NCI-H345 treated with DMSO at 0.1 percent for 48 hours (cell line): ENCODE results near the gene SMPD4.
"Not testable (repeated sequence)": the region's sequence is repeated elsewhere in the genome, so short reads cannot be mapped to it uniquely, and the experiment has no call there.

Experiments
- DNase-seq: peaks from one replicate; lab custom pipeline; 2025; ENCODE audit not compliant: unreplicated experiment; lab: John Stamatoyannopoulos, UW

SMPD4 gene

DNA sequence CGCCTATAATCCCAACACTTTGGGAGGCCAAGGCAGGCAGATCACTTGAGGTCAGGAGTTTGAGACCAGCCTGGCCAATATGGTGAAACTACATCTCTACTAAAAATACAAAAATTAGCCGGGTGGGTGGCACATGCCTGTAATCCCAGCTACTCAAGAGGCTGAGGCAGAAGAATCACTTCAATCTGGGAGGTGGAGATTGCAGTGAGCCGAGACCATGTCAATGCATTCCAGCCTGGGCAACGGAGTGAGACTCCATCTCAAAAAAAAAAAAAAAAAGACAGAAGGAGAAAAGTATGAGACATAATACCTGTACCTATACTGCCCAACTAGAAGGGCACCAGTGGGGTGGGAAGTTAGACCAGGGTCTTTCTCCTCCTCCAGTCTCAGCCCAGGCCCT is 22.0 kb downstream of the SMPD4 start:
- DNase-seq: not testable (repeated sequence)

DNA sequence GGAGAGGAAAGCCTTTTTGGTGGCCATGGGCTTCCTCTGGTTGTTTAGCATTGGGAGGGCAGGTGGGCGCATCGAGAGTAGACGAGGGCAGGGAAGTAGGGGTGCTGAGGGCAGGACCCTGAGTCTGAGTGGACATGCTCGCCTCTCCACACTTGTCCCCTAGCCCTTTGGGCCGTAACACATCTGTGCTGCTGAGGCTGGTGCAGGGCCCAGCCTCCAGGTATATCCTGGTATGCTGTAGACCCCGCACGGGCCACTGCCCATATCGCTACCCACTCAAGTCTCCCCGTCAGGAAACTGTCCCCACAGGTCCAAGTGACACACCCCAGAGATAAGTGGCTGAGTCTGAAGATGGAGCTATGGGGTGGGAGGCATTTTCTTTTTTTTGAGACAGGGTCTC is 22.8 kb downstream of the SMPD4 start:
- no peak for DNase-seq

DNA sequence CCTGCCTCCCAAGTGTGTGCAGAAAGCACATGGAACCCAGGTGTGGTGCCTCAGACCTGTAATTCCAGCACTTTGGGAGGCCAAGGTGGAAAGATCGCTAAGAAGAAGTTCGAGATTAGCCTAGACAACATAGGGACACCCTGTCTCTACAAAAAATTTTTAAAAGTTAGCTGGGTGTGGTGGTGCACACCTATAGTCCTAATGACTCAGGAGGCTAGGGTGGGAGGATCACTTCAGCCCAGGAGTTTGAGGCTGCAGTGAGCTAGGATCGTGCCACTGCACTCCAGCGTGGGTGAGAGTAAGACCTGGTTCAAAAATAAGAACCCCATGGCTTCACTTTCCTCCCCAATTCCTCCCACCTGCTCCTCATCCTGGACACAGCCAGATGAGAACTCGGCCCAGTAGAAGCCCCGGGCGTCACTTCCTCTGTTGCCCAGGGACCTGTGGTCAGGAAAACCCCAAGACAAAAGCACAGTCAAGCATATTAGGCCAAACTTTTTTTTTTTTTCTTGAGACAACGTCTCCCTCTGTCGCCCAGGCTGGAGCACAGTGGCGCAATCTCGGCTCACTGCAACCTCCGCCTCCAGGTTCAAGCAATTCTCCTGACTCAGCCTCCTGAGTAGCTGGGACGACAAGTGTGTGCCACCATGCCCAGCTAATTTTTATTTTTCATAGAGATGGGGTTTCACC is 23.4 kb downstream of the SMPD4 start:
- not testable (repeated sequence) for DNase-seq

DNA sequence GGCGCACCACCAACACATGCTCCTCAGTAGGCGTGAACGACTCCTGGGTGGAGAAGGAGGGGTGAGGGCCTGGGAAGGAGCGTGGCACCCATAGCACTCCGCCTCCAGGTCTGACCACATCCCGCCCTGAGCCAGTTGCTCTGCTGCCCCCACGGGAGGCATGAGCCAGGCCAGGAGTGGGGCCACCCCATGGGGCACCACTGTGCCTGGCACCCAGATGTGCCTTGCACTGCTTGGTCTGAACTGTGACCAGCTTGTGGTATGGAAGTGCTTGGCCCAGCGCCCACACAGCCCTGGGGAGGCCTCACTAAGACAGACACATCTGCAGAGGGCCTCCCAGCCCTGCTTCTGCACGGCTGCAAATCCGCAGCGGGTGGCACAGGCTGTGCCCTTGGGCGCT is 24.0 kb downstream of the SMPD4 start:
- DNase-seq: not testable (repeated sequence)

DNA sequence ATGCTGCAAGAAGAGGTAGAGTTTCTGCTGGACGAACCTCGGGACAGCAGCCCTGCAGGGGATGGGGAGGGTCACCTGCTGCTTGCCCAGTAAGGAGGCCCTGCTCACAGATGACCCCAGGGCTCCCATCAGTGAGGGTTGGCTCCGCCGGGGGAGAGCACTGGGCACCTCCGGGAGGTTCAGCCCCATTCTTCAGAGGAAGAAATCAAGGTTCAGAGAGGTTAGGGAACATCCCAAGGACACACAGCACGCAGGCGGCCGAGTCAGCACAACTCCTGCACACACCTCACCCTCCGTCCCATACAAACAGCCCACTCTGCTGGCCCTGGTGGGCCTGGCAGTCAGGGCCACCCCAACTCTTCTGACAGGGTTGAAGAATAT is 24.8 kb downstream of the SMPD4 start:
- DNase-seq: no peak

DNA sequence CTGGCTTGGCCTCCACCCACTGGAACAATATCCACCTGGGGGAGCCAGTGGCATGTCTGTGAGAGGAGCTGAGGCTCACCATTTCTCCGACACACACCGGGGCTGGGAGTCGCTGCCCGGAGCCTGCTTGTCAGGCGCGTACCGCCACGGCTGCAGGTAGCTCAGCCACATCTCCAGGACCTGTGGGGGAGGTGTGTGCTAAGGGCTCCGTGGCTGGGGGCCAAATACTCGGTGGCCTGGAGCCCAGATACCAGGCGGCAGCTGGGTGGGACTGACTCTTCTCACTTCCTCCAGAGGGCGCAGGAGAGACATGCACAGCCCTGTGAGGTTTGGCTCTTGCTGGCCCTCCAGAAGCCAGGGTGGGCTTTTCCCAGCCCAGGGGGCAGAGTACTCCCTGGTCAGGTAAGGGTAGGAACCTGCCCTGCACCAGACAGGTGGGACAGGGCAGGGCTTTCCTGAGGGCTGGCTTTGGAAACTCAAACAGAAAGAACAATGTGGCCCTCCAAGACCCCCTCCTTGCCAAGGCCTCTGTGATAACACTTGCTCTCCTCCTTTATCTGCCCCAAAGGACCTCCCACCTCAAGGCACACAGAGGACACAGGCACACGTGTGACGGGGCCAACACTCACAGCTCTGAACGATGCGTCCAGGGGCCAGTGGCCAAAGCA is 25.3 kb downstream of the SMPD4 start:
- DNase-seq: not testable (repeated sequence)

DNA sequence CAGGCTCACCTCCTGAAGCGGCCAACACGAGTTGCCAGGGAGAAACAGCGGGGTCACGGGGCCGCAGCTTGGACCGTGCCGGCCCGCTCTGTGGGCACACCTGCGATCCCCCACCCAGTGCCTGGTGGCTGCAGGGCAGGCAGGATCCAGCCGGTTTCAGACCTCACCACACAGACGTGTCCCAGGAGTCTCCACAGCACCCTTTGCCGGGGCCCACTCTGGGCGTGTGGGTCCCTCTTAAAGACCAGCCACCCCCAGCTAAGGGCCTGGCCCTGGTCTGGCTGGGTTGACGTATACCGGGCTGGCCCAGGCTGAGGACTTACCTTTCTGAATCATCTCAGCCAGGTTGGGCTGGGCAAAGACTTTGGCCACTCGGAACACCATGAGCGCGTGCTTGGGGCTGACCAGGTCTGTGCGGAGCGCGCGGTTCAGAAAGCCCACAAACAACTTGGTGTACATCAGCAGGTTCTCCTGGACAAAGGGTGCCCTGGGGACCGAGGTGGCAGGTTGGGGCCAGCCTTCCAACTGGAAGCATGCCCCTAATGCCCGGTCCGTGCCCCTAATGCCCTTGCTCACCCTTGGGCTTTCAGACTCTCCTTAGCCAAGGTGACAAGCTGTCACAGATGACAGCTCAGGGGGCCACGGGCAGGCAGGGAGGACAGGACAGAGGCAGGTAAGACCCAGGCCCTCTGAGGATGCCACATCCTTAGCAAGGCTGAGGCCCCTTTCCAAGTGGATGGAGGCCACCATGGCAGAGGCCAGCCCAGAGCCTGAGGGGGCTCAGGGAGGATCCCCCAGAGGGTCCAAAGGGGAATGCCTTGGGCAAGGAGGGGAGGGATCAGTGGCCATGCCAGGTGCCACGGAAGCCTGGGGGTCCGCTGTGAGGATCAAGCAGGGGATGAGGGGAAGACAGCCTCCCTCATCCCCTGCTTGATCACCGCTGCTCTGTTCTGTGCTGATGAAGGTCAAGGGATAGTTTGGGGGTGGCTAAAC is 26.3 kb downstream of the SMPD4 start:
- no peak for DNase-seq

DNA sequence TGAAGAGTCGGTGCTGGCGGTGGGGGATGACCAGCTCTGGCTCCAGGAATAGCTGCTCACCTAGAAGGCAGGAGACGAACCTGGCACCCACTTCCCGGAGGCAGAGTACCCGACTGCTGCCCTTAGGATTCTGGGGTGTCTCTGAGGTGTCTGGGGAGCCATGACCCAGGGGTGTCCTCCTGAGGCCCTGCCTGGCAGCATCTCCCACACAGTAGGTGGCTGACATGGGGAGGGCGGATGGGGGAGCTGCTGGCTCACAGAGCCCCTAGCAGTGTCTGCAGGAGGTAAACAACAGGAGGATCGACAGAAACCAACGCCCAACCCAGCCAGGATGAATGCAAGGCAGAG is 27.0 kb downstream of the SMPD4 start:
- not testable (repeated sequence) for DNase-seq

DNA sequence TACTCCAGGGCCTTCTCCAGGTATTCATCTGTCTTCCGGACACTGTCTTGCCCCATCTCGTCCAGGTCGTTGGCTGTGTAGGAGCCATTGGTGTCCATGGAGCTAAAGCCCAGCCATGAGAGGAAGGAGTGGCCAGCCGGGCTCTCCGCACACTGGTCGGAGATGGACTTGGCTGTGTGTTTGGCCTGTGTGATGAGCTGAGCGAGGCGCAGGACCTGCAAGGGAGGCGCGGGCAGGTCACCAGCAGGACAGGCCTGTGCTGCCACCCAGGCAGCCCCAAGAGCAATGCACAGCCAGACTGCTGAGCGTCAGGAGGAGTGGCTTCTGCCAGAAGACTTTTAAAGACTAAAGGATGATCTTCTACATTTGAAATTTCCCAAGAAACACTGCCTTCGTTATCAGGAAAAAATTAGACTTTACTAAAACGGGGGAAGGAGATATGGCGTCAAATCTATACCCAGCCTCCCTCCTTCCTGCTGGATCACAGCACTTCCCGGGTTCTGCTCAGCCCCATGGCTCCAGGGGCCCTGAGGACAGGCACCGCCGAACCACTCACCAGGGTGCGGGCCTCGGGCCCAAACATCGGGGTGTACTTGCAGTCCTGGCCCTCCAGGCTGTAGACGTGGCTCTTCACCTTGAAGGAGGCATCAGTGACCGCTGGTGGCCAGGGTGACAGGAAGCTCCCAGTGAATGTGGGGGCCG is 27.5 kb downstream of the SMPD4 start:
- DNase-seq: not testable (repeated sequence)

DNA sequence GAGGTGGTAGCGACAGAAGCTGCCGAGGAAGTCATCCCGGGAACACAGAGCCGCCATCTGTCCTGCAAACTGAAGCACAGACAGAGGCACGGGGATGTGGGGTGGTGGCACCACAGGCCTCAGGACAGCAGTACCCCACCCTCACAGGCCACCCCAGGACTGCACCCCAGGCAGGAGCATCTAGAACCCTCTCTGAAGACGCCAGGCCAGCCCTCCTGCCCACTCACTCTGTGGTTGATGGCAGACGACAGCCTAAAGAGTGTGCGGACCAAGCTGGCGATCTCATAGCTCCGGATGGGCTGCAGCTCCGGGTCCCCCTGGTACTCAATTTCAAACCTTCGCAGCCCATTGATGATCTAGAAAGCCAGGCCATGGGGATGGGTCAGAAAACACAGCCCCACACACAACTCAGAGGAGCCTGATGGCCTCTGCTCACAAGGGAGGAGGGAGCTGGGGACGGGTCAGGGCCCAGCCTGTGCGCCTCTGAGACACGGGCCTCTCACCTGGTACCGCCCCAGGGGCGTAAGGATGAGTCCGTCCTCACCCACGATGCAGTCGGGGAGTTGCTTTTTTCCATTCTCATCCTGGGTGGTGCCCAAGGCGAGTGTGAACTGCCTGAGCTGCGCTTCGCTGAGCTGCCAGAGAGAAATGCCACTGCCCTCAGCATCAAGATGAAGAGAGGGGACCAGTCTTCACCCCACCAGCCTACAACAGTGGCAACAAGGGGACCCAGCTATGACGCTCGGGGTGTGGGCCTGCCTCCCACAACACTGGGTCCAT is 28.4 kb downstream of the SMPD4 start:
- DNase-seq: no peak

DNA sequence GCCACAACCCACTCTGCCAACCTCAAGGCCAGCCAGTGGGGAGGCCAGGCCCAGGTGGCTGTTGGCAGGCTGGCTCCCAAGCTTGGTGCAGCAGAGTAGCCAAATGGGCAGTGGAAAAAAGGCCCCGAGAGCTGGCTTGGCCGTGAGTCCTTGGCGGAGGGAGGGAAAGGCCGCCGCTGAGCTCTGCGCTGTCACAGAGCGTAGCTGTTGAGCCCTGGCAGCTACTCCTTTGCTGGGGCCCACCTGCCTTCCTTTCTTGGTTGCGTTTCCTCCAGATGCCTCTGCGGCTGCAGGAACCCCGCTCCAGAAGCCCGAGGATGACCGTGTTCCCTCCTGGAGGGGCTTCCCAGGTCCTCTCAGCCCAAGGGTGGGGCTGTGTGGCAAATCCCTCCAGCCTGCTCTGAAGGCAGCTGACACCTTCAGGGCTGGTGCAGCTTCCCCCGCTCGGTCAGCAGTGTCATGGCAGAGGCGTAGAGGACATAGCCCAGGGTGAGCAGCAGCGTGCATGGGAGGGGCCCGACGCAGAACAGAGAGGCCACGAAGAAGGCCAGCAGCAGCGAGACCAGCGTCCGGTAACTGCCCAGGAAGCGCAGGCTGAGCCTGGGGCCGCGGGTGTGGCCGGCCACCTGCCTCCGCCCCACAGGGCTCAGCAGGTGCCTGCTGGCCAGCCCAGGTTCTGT is 29.1 kb downstream of the SMPD4 start:
- not testable (repeated sequence) for DNase-seq

DNA sequence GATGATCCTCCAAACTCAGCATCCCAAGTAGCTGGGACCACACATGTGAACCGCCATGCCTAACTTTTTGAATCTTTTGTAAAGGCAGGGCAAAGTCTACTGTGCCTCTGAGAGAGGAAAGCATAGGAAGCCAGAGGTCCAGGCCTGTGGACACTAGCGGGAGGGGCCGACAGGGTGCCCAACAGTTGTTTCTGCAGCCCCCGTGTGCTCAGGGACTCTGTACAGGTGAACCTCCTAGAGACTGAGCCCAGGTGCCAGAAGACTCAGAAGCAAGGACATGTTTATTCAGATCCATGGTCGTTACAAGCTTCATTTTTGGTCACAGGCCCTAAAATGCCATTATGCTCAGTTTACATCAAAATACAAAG is 30.3 kb downstream of the SMPD4 start:
- DNase-seq: not testable (repeated sequence)

DNA sequence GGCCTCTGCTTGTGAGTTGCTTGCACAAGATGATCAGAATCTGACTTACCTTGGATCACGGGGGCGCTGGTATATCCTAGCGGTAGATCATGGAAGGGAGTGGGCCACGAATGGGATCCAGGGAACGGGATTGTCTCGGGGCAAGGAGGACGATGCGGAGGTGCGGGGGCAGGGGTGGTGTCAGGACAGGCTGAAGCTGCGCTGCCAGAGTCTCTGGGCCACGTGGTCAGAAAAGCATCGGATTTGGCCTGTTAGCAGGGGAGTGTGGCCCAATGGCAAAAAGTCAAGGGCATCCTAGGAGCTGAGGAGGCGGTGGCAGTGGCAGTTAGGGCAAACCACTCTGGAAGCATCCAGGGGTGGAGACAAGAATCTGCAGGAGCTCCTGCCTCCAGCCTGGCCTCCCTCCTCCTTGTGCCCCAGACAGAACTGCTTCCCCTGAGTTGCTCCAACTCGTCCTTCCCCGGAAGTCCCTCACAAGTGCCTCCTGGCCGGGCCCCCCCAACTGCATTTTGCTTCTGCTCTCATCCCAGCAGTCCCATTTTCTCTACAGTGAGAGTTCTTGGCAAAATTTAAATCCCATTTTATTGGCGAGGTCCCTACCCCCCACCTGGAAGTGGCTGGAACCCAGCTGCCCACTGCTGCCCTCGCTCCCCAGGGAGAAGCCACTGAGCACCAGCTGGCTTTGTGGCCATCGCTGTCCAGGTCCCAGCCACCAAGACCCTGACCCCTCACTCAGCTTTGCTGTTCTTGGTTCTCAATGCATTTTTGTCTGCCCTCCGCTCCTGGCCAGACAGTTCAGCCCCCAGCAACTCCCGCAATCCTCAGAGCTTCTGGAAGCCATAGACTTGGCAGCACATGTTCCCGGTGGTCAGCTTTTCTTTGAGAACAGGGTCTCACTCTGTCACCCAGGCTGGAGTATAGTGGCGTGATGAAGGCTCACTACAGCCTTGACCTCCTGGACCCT is 30.9 kb downstream of the SMPD4 start:
- no peak for DNase-seq

DNA sequence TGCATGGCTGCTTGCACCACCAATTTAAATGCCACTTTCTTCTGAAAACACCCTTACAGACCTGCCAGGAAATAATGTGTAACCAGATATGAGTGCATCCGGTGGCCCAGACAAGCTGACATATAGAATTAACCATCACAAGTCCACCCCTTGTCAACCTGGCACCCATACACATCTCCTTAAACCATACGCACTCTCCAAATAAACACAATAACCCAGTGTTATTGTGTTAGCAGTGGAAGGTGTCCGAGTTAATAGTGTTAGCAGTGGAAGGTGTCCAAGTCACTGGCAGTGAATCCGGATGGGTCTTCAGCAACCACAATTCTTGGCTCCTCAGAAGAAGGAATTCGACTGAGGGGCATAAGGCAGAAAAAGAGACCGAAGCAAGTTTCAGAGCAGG is 32.9 kb downstream of the SMPD4 start:
- DNase-seq: not testable (repeated sequence)

DNA sequence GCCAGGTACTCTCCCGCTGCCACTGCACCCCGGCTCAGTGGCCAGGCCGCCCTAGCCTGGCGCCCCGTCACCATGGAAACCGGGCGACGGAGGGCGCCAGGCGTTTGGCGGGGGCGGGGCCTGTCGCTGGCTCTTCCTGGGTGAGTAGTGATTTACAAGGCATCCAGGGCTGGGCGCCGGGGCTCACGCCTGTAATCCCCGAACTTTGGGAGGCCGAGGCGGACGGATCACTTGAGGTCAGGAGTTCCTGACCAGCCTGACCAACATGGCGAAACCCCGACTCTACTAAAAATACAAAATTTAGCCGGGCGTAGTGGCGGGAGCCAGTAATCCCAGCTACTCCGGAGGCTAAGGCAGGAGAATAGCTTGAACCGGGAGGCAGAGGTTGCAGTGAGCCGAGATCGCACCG is 36.4 kb downstream of the SMPD4 start, which contains the start of gene CCDC74B:
TSS of gene CCDC74B (minus strand) at position 107 of the 409 bp plus-strand sequence. CDS start 116 bp downstream, outside the sequence.
- peak; percentile 16 for DNase-seq

DNA sequence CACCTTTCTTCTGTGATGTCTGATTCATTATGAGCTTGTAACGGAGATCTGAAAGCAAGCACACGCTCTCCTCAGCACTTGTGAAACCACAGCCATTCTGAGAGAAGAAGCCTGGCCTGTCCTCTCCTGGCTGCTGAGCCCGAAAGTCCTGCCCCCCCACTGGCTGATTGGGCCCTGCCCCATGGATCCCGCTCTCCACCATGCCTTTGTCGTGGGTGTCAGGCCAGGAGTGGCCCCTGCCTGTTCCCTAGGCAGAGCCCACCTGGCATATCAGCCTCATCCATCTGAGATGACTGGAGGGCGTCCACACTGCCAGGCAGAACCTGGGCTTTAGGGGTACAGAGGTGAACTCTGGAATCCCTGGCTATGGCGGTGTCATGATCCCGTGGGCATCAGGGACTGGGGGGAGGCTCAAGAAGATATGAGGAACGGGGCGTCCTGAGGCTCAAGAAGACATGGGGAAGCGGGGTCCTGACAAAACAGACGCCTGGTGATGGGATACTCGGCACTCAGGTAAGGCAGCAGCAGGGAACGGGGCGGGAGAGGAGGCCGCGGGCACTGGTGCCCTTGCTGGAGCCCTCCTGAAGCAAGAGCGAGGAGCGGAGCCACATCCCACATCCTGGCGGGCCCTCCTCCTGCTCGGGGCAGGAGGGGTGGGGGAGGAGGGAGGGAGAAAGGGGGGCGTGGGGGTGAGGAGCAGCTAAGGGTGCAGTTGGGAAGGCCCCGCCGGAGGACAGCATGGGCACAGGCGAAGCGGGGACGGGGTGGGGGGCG is 37.9 kb downstream of the SMPD4 start:
- DNase-seq: not testable (repeated sequence)

DNA sequence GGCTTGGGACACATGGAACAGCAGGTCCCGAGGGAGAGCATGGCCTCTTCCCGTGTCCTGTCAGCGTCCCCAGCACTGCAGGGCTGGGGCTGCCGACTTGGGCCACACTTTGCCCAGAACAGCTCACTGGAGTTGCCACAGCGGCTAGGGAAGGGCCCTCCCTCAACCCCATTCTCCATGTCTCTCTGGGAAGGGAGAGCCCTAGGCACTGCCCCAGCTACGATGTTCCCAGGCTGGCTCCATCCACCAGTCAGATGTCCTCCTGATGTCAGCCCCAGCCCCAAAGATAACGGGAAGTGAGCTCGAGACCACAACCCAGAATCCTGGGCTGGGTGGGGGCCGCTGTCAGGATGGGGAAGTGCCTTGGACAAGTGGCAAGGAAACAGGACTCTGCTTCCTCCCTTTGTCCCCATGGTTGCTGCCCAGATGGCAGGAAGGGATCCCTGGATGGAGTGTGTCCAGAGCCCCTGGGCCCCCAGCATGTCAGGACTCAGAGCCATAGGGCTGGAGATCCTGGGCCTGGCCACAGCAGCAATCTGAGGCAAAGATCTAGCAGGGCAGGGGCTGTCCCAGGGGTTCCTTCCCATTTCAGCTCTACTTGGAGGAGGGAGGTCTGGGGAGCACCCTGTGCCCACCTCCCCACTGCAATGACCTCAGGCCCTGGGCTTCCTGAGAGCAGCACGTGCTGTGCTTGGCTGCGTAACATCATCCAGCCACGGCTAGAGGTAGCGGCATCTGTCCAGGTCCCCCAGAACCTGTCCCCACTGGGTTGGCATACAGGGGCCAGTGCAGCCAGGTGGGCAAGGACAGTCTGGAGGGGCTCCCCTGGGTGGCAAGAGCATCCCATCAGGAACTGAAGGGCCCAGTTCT is 38.8 kb downstream of the SMPD4 start:
- not testable (repeated sequence) for DNase-seq
